IPS-NIHi7 (cell line): Measurements from ENCODE around the gene ROR2.

ENCODE experiments used
- DNase-seq: peaks from one replicate; pipeline ENCODE4 v3.0.0; 2012; ENCODE audit warnings: mixed read lengths; ENCODE audit errors: extremely low spot score

ROR2 gene

GRCh38 chr9:91744114-91744513 lies 205.9 kb downstream of the ROR2 start:
- DNase-seq = no peak

DNA sequence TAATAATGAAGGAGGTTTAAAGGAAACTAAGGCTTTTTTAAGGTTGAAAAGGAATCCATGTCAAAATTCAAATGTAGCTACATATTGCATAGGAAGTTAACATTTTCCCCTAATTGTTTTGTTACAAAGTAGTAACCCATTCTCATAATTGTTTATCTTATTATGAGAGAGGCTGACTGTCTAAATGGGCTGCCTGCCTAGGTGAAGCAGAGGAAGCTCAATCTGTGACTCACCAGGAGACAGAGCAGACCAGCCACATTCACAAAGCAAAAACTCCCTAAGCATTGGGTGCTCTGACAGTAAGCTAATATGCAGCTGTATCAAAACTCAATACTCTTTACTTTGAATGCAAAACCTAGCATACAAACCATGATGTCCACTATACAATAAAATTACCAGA lies 208.5 kb downstream of the ROR2 start:
- no peak for DNase-seq

DNA sequence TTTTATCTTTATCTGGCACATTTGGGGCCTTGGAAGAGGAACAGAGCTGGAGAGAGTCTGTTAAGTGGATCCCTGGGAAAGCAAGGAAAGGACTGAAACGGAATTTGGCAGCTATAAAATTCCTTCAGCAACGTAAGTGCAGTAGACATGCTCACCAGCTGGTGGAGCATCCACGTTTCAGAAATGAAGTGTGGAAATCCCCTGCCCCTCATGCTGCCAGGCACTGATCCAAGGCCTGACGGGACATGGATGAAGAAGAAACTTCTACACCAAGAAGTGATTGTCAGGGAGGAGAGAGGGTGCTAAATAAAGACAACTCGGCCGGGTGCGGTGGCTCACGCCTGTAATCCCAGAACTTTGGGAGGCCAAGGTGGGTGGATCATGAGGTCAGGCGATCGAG lies 209.3 kb downstream of the ROR2 start:
- no peak for DNase-seq

- no peak for DNase-seq
Observed at GRCh38 chr9:91736898-91737601, 213.0 kb downstream of the ROR2 start.

- DNase-seq = no peak
Observed at GRCh38 chr9:91736311-91736710, 213.7 kb downstream of the ROR2 start.

DNA sequence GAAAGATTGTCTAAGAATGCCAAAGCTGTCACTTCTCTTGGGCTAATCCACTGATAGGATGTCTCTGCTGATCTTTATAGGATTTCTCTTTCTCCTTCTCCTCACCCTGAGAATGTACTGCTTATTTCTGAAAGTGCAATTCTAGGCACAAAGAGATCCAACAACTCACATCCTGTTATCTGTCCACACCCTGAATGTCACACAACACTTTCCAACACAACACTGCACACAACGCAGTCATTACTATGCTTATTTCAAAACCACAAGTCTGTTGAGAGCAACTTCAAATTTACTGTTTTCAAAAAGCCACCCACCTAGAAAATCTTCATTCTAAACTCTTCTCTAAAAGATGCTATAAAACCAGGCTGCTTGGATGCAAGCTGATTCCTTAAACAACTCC lies 215.0 kb downstream of the ROR2 start:
- no peak for DNase-seq

GRCh38 chr9:91734371-91734981 lies 215.6 kb downstream of the ROR2 start:
- peak; percentile 89 for DNase-seq

DNA sequence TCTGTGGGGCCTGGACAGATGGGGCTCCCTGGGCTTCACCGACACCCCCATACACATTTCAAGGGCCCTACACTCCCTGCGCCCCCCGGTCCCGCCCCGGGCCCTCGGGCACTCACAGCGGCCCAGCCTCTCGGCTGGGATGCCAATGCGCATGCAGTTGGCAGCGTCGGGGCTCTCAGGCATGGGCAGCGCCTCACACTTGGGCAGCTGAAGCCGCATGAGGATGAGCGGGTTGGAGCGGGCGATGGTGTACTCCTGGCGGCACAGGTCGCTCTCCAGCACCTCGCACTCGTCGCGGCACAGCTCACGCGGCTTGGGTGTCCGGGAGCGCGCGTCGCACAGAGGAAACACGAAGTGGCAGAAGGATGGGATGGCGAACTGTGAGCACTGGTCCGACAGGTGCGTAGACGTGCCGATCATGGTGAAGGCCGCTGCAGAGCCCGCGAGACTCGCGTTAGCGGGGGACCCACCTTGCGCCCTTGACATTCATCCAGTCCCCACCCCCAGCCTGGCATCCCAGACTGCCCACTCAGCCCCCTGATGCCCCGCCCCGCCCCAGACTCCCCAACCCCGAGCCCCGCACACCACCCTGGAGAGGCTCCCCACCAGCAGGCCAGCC lies 216.9 kb downstream of the ROR2 start:
- no peak for DNase-seq

DNA sequence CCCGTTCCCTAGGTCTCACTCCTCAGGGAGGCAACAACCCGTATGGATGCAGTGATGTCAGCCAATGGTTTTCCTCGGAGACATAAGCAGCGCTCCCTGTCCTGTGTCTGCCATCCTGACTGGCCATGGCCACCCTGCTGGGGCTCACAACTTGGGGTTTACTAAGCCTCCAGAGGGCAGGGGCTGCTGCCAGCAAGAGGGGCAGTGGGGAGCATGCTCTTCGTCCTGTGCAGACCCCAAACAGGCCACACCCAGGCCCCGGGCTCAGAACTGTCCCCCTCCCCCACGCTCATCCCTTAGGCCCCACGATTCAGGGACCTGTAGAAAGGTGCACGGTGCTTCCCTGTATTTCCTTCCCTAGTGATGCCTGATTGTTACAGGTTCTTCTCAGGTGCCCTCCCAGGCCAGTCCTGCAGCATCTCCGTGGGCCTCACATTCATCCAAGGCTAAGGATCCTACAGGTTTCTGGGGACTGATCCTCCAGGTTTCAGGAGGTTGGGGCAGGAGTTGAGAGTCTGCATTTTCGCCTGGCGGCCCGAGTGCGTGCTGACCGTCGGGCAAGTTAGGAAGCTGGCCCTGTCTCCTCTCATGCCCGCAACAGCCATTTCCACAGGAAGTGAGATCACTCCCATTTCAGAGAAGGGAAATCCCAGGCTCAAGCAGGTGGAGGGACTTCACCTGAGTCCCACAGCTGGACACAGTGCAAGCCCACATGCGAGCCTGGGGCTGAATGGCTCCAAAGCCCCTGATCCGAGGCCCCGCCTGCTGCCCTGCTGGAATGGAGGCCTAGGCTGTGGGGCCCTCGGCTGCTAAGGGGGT lies 217.6 kb downstream of the ROR2 start:
- DNase-seq = peak; percentile 2

DNA sequence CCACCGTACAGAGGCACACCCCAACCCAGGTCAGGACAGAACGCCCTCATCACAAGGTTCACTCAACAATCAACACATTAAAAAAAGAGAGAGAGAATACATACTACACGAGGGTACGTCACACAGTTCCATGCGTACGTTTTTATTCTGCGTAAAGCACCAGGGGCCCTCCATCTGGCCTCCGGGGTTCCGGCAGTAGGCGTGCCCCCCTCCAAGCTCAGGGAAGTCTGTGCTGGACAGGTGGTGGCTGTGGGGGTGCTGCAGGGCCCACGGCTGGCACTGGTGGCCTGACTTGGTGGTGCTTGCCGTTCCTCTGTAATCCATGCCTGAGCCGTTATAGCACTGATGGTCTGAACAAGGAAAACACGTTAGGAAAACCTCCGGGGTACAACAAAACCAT lies 219.2 kb downstream of the ROR2 start:
- DNase-seq = no peak

DNA sequence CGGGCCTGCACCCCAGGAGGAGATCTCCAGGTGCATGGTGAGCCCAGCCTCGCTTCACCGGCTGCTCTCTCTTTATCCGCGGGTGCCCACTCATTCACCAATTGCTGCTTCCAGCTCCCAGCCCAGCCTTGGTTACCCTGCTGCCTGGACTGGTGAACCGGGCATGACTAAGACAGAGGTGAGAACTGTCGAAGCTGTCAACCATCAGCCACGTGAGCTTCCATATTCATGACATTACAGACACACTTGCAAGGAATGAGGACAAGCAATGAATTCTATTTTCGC lies 220.5 kb downstream of the ROR2 start:
- DNase-seq = no peak

DNA sequence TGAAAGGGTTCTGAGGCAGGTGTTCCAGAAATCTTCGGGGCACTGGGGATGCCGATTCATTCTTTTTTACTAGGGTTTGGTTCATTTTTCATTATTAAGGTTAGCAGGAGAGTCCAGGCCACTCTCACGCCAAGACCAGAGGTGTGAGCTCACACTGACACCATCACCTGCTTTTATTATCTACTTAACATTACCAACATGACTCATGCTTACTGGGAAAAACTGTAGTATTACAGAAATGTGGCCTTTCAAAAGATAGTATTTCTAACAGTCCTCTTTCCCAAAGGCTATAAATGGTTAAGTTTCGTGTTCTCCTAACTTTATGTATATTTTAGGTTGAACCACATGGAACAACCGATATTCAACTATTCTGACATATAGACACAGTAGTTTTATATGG lies 222.1 kb downstream of the ROR2 start:
- DNase-seq = no peak

DNA sequence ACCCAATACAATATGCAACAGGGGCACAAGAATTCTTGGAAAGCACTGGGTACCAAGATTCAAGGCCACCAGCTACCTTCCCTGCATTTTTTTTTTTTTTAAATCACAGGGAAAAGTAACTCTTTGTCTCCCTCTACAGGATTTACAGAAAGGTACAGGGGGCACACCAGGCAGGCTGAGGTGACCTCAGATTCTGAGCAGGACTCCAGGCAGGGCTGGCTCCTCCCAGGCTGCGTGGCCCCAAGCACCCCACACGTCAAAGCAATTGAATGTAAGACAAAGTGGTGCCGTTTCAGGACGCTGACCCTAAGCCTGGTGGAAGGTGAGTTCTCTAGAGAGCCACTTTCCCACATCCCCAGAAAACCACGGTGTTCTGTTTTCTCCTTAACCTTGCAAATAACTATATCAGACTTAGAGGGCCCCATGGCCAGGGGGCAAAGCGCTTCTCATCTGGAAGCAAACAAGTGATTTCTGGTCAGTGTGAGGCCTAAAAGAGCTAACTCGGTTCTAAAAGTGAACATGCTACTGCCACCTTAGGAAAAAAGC lies 222.6 kb downstream of the ROR2 start:
- peak; percentile 87 for DNase-seq

- no peak for DNase-seq
Observed at GRCh38 chr9:91726406-91727100, 223.5 kb downstream of the ROR2 start.

DNA sequence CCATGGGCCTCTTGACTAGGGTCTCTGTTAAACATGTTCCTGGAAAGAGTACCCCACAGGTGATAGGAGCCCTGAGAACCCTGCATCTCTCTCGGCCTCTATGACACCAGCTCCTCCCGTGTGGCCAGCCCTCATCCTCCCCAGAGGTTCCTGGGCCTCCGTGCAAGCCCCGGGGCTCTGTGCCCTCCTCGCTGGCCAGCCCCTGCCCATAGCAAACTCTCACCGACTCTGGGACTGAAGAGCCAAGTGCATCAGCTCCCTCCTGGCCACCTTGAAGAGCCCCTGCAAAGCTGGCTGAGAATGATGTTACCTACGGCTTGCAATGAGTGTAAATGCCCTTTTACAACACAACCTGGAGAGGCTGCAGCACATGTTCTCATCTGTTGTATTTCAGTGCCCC lies 224.4 kb downstream of the ROR2 start:
- DNase-seq = no peak

DNA sequence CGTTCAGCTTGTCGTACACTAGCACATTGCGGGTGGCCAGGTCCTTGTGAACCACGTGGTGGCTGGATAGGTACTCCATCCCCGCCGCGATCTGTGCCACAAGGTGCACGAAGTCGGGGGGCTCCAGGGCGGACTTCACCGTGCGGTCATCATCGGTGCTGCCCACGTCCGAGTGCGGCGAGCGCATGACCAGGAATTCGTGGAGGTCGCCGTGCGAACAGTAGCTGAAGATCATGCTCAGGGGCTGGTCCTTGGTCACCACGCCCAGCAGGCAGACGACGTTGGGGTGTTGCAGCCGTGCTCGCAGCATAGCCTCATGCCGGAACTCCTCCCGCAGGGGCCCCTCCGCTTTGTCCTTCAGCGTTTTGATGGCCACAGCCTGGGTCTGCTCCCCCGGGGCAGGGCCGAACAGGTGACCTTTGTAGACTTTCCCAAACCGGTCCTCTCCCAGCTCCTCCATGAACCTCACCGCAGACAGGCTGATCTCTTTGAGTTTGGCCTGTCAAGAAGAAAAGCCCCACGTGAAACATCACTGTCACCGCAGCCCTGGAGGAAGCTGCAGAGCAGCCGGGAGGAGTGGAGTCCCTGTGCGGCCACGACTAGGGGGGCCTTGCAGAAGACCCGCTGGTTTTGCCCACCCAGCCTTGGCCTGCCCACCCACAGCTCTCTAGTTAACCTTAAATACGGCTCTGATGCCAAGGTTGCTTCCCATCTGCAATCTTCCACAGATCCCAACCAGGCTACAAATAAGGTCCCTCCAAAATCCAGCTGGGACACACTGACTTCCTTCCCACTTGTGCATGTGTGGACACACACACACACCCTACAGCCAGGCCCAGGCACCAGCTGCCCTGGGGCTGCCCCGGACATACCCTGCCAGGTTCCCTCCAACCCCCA lies 225.2 kb downstream of the ROR2 start:
- DNase-seq = no peak

GRCh38 chr9:91724068-91724440 lies 226.0 kb downstream of the ROR2 start:
- DNase-seq = no peak

DNA sequence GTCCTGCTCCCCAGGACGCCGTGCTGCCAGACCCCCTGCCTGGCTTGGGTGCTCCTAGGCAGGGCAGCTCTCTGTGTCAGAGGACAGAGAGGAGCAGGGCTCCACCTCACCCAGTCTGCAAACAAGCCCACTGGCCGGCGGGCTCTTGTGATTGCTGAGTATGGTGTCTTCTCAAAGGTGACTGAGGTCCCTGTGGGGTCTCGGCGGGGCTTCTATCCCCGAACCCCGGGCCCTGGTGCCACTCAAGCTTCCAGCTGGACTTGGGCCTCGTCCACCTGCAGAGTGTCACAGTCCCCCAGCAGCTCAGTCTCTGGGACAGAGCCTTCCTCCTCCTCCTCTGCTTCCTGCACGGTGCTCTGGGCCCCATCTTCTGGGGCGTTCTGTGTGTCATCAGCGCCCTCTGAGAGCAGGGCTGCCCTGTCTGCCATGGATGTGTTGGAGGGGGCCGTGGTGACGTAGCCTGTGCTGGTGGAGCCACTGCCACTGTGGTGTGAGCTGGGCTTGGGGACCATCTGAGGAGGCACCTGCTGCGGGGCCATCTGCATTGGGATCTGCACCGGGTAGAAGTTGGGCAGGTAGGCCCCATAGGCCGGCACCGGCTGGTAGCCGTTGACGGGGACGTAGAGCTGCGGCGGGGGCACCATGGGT lies 226.5 kb downstream of the ROR2 start:
- no peak for DNase-seq

DNA sequence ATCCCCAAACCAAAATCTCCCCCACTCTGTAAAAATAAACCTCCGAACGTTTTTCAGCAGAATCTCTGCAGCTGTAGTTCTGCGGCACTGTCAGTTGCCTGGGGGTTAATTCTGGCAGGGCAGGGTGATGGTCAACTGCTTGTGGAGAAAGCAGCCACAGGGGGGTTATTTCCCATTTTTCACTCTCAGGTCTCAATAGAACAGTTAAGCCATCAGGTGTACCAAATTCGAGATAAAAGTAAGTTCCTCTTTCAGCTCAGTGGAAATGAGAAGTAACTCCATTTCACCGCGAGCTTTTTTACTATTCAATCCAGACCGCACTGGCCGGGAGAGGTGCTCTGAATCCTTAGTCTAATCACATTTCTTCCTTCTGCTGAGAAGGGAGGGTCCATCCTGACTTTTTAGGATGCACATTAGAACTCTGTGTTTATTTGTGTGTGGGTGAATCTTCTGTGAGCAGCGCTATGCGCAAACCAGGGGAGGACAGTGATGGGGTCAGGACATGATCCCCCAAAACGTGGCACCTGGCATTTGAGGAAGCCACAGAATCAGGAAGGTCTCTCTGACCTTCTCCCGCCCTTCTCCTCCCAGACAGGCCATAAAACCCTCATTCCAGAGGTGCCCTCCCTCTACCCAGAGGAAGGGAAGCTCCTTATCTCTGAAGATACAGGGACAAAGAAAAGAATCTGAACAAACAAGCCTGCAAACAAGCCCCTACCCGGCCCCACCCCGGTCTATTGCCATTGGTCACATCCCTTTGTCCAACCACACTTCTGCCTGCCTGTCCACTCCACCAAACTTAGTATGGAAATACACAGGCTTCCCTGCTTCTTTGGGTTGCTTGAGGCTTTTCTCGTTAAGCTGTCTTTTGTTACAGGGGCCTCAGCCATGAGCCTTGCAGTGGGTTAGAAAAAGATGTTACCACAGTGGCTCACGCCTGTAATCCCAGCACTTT lies 229.0 kb downstream of the ROR2 start:
- DNase-seq = peak; percentile 60
